Liver (tissue), 9 donors: ENCODE results near the gene SASH1. TPM values are rescaled to one million over a fixed set of nuclear protein-coding genes. Genes with fewer than 3 reads are reported as not detected.

ENCODE experiments used
- DNase-seq: peaks from one replicate; pipeline ENCODE4 v3.0.0-alpha.2; 2017; ENCODE audit warnings: low spot score
- H3K27ac ChIP-seq, 2 donors: one replicate each; pipeline ENCODE4 v1.7.0; 2013; ENCODE audit warnings: inconsistent platforms in 2 of 2, low read length in 2 of 2, control low read depth in 1 of 2, low read depth in 1 of 2, mild to moderate bottlenecking in 1 of 2
- H3K27me3 ChIP-seq, 4 donors: one replicate each; pipeline versions ENCODE4 v1.6.1 to v1.7.0; 2013; ENCODE audit warnings: low read length in 3 of 4, inconsistent platforms in 1 of 4, mild to moderate bottlenecking in 1 of 4, moderate library complexity in 1 of 4; ENCODE audit not compliant: control insufficient read depth in 4 of 4, insufficient read depth in 4 of 4
- H3K36me3 ChIP-seq, 4 donors: one replicate each; pipeline versions ENCODE4 v1.6.1 to v1.7.0; 2013; ENCODE audit warnings: low read length in 3 of 4, mild to moderate bottlenecking in 3 of 4, low read depth in 1 of 4, moderate library complexity in 1 of 4; ENCODE audit not compliant: control insufficient read depth in 4 of 4, insufficient read depth in 3 of 4
- H3K4me1 ChIP-seq, 4 donors: one replicate each; pipeline versions ENCODE4 v1.6.1 to v1.7.0; 2013; ENCODE audit warnings: low read length in 3 of 4, mild to moderate bottlenecking in 3 of 4, moderate library complexity in 1 of 4; ENCODE audit not compliant: control insufficient read depth in 4 of 4, insufficient read depth in 4 of 4
- H3K4me3 ChIP-seq, 3 donors: one replicate each; pipeline versions ENCODE4 v1.6.1 to v1.7.0; 2013; ENCODE audit warnings: low read length in 3 of 3, control low read depth in 1 of 3, low read depth in 1 of 3, mild to moderate bottlenecking in 1 of 3
- H3K9ac ChIP-seq, 2 donors: one replicate each; pipeline ENCODE4 v1.7.0; 2013; ENCODE audit warnings: low read length in 2 of 2, mild to moderate bottlenecking in 2 of 2, moderate library complexity in 2 of 2, control low read depth in 1 of 2, low read depth in 1 of 2
- H3K9me3 ChIP-seq, 4 donors: one replicate each; pipeline versions ENCODE4 v1.6.1 to v1.7.0; 2013; ENCODE audit warnings: low read length in 3 of 4; ENCODE audit not compliant: control insufficient read depth in 4 of 4
- CTCF ChIP-seq: fragments of 150-350 bp; IDR thresholded peaks from 2 replicates; pipeline ENCODE4 v1.5.1; 2017; ENCODE audit warnings: improper control_type of control experiment, low read depth, low read length; ENCODE audit not compliant: missing input control
- EGR1 ChIP-seq, 2 donors: IDR thresholded peaks; 2 replicates each; pipeline ENCODE4 v1.6.1; 2016 to 2018; ENCODE audit warnings: antibody characterized with exemption in 2 of 2, low read depth in 2 of 2
- FOXA1 ChIP-seq: IDR thresholded peaks from 2 replicates; pipeline ENCODE4 v1.6.1; 2016; ENCODE audit warnings: antibody characterized with exemption
- GABPA ChIP-seq, 2 donors: IDR thresholded peaks in 1 of 2; conservative IDR thresholded peaks in 1 of 2; 2 replicates each; pipeline ENCODE4 v1.6.1; 2016; ENCODE audit warnings: antibody characterized with exemption in 2 of 2, mild to moderate bottlenecking in 1 of 2, moderate library complexity in 1 of 2
- HNF4A ChIP-seq, 2 donors: conservative IDR thresholded peaks; 2 replicates each; pipeline ENCODE4 v1.6.1; 2016; ENCODE audit warnings: antibody characterized with exemption in 2 of 2, mild to moderate bottlenecking in 2 of 2
- HNF4G ChIP-seq: IDR thresholded peaks from 2 replicates; pipeline ENCODE4 v1.6.1; 2016; ENCODE audit warnings: antibody characterized with exemption
- JUND ChIP-seq, 2 donors: IDR thresholded peaks; 2 replicates each; pipeline ENCODE4 v1.6.1; 2016; ENCODE audit warnings: antibody characterized with exemption in 2 of 2
- MAX ChIP-seq: IDR thresholded peaks from 2 replicates; pipeline ENCODE4 v1.6.1; 2016; ENCODE audit warnings: antibody characterized with exemption
- NR2F2 ChIP-seq: IDR thresholded peaks from 2 replicates; pipeline ENCODE4 v1.6.1; 2016; ENCODE audit warnings: antibody characterized with exemption
- RAD21 ChIP-seq, 2 donors: IDR thresholded peaks; 2 replicates each; pipeline ENCODE4 v1.6.1; 2016; ENCODE audit warnings: antibody characterized with exemption in 2 of 2, mild to moderate bottlenecking in 2 of 2
- REST ChIP-seq: IDR thresholded peaks from 2 replicates; pipeline ENCODE4 v1.6.1; 2016; ENCODE audit warnings: antibody characterized with exemption, mild to moderate bottlenecking
- RXRA ChIP-seq, 2 donors: IDR thresholded peaks; 2 replicates each; pipeline ENCODE4 v1.6.1; 2017 to 2018; ENCODE audit warnings: antibody characterized with exemption in 2 of 2, mild to moderate bottlenecking in 1 of 2
- SP1 ChIP-seq: IDR thresholded peaks from 2 replicates; pipeline ENCODE4 v1.6.1; 2018; ENCODE audit warnings: antibody characterized with exemption, mild to moderate bottlenecking
- TAF1 ChIP-seq: conservative IDR thresholded peaks from 2 replicates; pipeline ENCODE4 v1.6.1; 2016; ENCODE audit warnings: antibody characterized with exemption, mild to moderate bottlenecking
- YY1 ChIP-seq: IDR thresholded peaks from 2 replicates; pipeline ENCODE4 v1.6.1; 2016; ENCODE audit warnings: antibody characterized with exemption, mild to moderate bottlenecking
- ZBTB33 ChIP-seq: IDR thresholded peaks from 2 replicates; pipeline ENCODE4 v1.6.1; 2016; ENCODE audit warnings: antibody characterized with exemption
- WGBS: extraction: QIAGEN DNeasy Blood & Tissue Kit; methylation state at CpG from one replicate; pipeline ENCODE4 v1.1.7; 2013; 5-methylcytosine and 5-hydroxymethylcytosine counted together
- polyA plus RNA-seq, 2 donors: library from polyadenylated mRNA; stranded (reverse) in 1 of 2; unstranded in 1 of 2; fragments of 200-250 nt in 1 of 2; fragments of >200 nt in 1 of 2; fragmentation: Nextera tagmentation in 1 of 2; extraction: Ambion mirVana in 1 of 2; gene quantifications; one replicate each; pipeline versions ENCODE4 v1.2.1 to v1.2.3, GENCODE V29; 2013 to 2015
- total RNA-seq, 2 donors: library from RNA; depleted of rRNA; stranded (reverse); fragments of >200 nt; gene quantifications; one replicate each; pipeline ENCODE4 v1.2.3, GENCODE V29; 2014
- donor health status: healthy.
- donor health status: healthy.
- donor health status: healthy.
- donor health status: healthy.
- donor health status: healthy.

The SASH1 gene
- total and polyA plus RNA-seq, 4 donors: 3.5 to 16.4 (median 7.6) TPM

GRCh38 chr6:148497257-148497656 is 154.6 kb downstream of the SASH1 start:
- TF ChIP-seq MAX: no peak
- TF ChIP-seq RAD21 (IDR thresholded peaks at IDR 0.05): no peak
- TF ChIP-seq FOXA1: no peak
- TF ChIP-seq SP1: no peak
- TF ChIP-seq EGR1 (IDR thresholded peaks at IDR 0.05; ENCODE audit: low read depth in 2 of 2): no peak
- TF ChIP-seq RXRA (IDR thresholded peaks at IDR 0.05): no peak
- no peak for TF ChIP-seq YY1
- TF ChIP-seq HNF4A (conservative IDR thresholded peaks at IDR 0.05): no peak
- no peak for TF ChIP-seq JUND (IDR thresholded peaks at IDR 0.05)
- no peak for DNase-seq
- H3K4me3 ChIP-seq: no peak overlapping the region
- peaks cover 0 to 1% (median 0%) of the 10 kb centered on the region in 4 donors for H3K4me1 ChIP-seq
- 95% methylated on average over 2 of the region's 2 CpGs for WGBS
- no peak overlapping the region for H3K27ac ChIP-seq
- H3K9me3 ChIP-seq: no peaks in the 10 kb centered on the region
- H3K36me3 ChIP-seq: no peaks in the 10 kb centered on the region
- no peak overlapping the region for H3K9ac ChIP-seq
- no peaks in the 10 kb centered on the region for H3K27me3 ChIP-seq

GRCh38 chr6:148497717-148498116 is 155.1 kb downstream of the SASH1 start:
- Histone ChIP-seq H3K4me1 (peaks cover 0 to 1% (median 0%) of the 10 kb centered on the region in 4 donors), H3K9ac (no peak overlapping the region), H3K4me3 (no peak overlapping the region), H3K27ac (no peak overlapping the region), H3K27me3 (no peaks in the 10 kb centered on the region), H3K36me3 (no peaks in the 10 kb centered on the region), H3K9me3 (no peaks in the 10 kb centered on the region)
- WGBS: 94% methylated on average over 5 of the region's 5 CpGs
- TF ChIP-seq CTCF: no peak
- TF ChIP-seq MAX: no peak
- no peak for TF ChIP-seq GABPA (IDR thresholded peaks at IDR 0.05 in 1 of 2, conservative IDR thresholded peaks at IDR 0.05 in 1 of 2)
- no peak for TF ChIP-seq RAD21 (IDR thresholded peaks at IDR 0.05)
- no peak for TF ChIP-seq FOXA1
- no peak for TF ChIP-seq TAF1
- no peak for TF ChIP-seq SP1
- TF ChIP-seq REST: no peak
- TF ChIP-seq EGR1 (IDR thresholded peaks at IDR 0.05; ENCODE audit: low read depth in 2 of 2): no peak
- no peak for TF ChIP-seq ZBTB33
- TF ChIP-seq HNF4G: no peak
- no peak for TF ChIP-seq NR2F2
- TF ChIP-seq YY1: no peak
- DNase-seq: no peak
